Hepatocyte (in vitro differentiated cells): ENCODE results near the gene MX2.

Experiments used
- CTCF ChIP-seq: fragments of 200-600 bp; sonication (generic); IDR thresholded peaks from 2 replicates; pipeline ENCODE4 v1.5.1; 2016; ENCODE audit warnings: antibody characterized with exemption, mild to moderate bottlenecking; ENCODE audit not compliant: poor library complexity
- EZH2 ChIP-seq: fragments of 200-600 bp; sonication (generic); IDR thresholded peaks from 2 replicates; pipeline ENCODE4 v1.6.1; 2016; ENCODE audit warnings: antibody characterized with exemption, mild to moderate bottlenecking, borderline replicate concordance

GRCh38 chr21:41443562-41443961 lies 81.7 kb downstream of the MX2 start:
- no peak for TF ChIP-seq CTCF
- TF ChIP-seq EZH2 = no peak
